Lung (tissue), 12 donors: ENCODE measurements around the gene KRTAP10-4. TPM values are rescaled to one million over a fixed set of nuclear protein-coding genes. Genes with fewer than 3 reads are reported as not detected.

Source experiments
- ATAC-seq: fragments of 200-7000 bp; cut with Tn5 transposase; one replicate; pipeline ENCODE4 v1.9.1; 2020; ENCODE audit warnings: moderate number of reproducible peaks; ENCODE audit not compliant: insufficient read depth, low FRiP score
- DNase-seq, 3 donors: peaks; one replicate each; pipeline ENCODE4 v3.0.0-alpha.2; 2013 to 2017
- H3K27ac ChIP-seq, 2 donors: one replicate each; pipeline ENCODE4 v1.5.1; 2013; ENCODE audit warnings: mild to moderate bottlenecking in 2 of 2, moderate library complexity in 2 of 2, control low read depth in 1 of 2, inconsistent platforms in 1 of 2, low read depth in 1 of 2, low read length in 1 of 2
- H3K27me3 ChIP-seq, 3 donors: one replicate each; pipeline ENCODE4 v1.5.1; 2013; ENCODE audit warnings: low read length in 2 of 3; ENCODE audit not compliant: control insufficient read depth in 3 of 3, insufficient read depth in 3 of 3
- H3K36me3 ChIP-seq, 4 donors: one replicate each; pipeline ENCODE4 v1.5.1; 2013; ENCODE audit warnings: low read length in 4 of 4, mild to moderate bottlenecking in 1 of 4, moderate library complexity in 1 of 4; ENCODE audit not compliant: control insufficient read depth in 4 of 4, insufficient read depth in 4 of 4
- H3K4me1 ChIP-seq, 5 donors: one replicate each; pipeline ENCODE4 v1.5.1; 2013; ENCODE audit warnings: low read length in 5 of 5, mild to moderate bottlenecking in 2 of 5, moderate library complexity in 1 of 5; ENCODE audit not compliant: control insufficient read depth in 5 of 5, insufficient read depth in 5 of 5
- H3K4me3 ChIP-seq: one replicate; pipeline ENCODE4 v1.5.1; 2013; ENCODE audit warnings: mild to moderate bottlenecking, control low read depth, moderate library complexity
- H3K9ac ChIP-seq, 2 donors: one replicate each; pipeline ENCODE4 v1.5.1; 2013; ENCODE audit warnings: low read length in 2 of 2, control low read depth in 1 of 2; ENCODE audit not compliant: insufficient read depth in 1 of 2
- H3K9me3 ChIP-seq, 4 donors: one replicate each; pipeline ENCODE4 v1.5.1; 2013; ENCODE audit warnings: low read length in 3 of 4, mild to moderate bottlenecking in 1 of 4, moderate library complexity in 1 of 4; ENCODE audit not compliant: control insufficient read depth in 4 of 4, insufficient read depth in 3 of 4
- WGBS, 2 donors: extraction: QIAGEN DNeasy Blood & Tissue Kit; methylation state at CpG; one replicate each; pipeline ENCODE4 v1.1.7; 2013; 5-methylcytosine and 5-hydroxymethylcytosine counted together
- polyA plus RNA-seq, 2 donors: library from polyadenylated mRNA; stranded (reverse); fragments of 200-250 nt; gene quantifications; one replicate each; pipeline ENCODE4 v1.2.1, GENCODE V29; 2013
- total RNA-seq, 2 donors: library from RNA; depleted of rRNA in 1 of 2; stranded (reverse); fragments of >200 nt in 1 of 2; gene quantifications; one replicate each; pipeline ENCODE4 v1.2.1, GENCODE V29; 2014 to 2021
- TF ChIP-seq, protein P1 (sequence below): IDR thresholded peaks from 2 replicates; pipeline ENCODE4 v1.5.1; 2012; ENCODE audit warnings: mild to moderate bottlenecking; ENCODE audit errors: control extremely low read depth, extremely low read depth
- donor health status: control.
- donor health status: control.
- donor health status: Bipolar disorder and iron deficiency.
- donor health status: healthy.
- donor health status: DM: yes; HTN: yes; CAD: no.

KRTAP10-4 gene
- total and polyA plus RNA-seq, 4 donors = not detected

DNA sequence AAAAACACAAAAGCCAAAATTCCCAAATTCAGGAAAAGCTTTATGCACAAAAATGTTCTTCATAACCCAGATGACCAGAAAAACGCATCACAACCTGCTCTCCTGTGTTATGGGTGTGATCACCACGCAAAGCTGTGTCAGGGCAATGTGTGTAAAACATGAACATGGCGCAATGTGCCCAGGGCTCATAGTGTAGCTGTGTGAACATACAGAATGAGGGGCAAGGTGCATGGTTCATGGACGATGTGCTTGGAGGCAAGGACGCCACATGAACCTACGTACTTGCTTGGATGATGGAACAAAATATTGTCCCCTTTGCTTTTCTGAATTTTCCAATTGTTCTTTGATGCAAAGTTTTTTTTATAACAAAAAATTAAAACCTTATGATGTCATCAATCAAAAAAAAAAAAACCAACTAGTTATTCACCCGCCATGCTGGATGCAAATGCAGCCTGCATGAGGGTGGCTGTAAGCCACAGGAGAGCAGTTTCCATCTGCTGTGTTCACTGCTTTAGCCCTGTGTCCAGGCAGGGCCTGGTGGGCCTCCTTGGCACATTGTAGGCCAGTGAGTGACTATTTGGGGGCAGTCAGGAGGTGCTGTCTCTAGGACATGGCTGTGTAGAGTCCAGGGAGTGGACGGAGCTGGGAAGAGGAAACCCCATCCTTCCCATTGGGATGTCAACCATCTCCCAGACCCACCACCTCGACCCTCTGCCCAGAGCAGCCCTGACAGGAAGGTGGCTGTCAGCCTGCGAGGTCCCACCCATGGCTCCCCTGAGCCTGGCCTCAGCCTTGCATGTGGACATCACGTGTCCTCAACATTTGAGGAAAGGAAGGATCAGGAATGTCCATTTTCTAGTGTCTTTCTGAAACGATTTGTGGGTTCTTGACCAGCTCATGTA is 47.2 kb upstream of the KRTAP10-4 start:
- no peaks in the 10 kb centered on the region for H3K4me1 ChIP-seq
- TF ChIP-seq, protein P1, sequence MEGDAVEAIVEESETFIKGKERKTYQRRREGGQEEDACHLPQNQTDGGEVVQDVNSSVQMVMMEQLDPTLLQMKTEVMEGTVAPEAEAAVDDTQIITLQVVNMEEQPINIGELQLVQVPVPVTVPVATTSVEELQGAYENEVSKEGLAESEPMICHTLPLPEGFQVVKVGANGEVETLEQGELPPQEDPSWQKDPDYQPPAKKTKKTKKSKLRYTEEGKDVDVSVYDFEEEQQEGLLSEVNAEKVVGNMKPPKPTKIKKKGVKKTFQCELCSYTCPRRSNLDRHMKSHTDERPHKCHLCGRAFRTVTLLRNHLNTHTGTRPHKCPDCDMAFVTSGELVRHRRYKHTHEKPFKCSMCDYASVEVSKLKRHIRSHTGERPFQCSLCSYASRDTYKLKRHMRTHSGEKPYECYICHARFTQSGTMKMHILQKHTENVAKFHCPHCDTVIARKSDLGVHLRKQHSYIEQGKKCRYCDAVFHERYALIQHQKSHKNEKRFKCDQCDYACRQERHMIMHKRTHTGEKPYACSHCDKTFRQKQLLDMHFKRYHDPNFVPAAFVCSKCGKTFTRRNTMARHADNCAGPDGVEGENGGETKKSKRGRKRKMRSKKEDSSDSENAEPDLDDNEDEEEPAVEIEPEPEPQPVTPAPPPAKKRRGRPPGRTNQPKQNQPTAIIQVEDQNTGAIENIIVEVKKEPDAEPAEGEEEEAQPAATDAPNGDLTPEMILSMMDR = no peak
- no peaks in the 10 kb centered on the region for H3K9me3 ChIP-seq
- ATAC-seq = no peak
- H3K27ac ChIP-seq = no peak overlapping the region
- H3K36me3 ChIP-seq = no peaks in the 10 kb centered on the region
- H3K27me3 ChIP-seq = no peaks in the 10 kb centered on the region
- no peak overlapping the region for H3K4me3 ChIP-seq
- no peak overlapping the region for H3K9ac ChIP-seq
- DNase-seq = no peak
- 87 to 92% methylated on average over 12 of the region's 12 CpGs for WGBS, 2 donors

DNA sequence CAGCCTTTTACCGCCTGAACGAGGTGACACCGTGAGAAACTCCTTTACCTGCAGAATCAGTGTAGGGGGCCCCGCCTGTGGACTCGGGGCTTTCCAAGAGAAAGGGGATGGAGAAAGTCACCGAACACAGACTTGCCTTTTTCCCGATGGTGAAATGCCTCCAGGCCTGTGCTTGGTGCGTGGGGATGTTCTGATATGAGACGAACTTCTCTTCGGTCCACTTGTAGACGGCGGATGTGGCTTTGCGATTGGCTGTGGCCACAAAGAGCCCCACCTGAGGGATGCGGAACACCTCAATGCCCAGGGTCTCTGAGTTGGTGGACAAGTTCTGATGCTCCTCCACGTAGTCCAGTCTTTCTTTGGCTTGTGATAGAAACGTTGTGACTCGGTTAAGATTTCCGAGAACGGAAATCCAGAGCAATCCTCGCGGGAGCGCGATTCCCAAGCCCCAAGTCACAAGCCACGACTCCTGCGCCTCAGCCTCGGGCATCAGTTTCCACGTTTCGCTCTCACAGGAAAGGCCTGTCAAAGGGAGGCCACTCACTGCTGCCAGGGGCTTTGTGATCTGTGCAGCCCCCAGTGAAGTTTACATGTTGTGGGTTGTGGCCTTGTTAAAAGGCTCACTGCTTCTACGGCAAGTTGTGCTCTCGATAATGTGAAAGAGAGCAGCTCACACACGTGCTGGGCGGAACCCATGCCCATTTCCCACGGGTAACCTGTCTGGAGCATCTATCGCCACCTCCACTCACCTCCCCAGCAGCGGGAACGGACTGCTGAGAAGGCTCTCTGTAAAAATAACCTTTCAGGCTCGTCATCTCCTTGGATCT is 46.2 kb upstream of the KRTAP10-4 start:
- Histone ChIP-seq H3K27ac (no peak overlapping the region), H3K9me3 (peaks cover 0 to 3% (median 0%) of the 10 kb centered on the region in 4 donors), H3K4me1 (no peaks in the 10 kb centered on the region), H3K9ac (no peak overlapping the region), H3K36me3 (no peaks in the 10 kb centered on the region), H3K4me3 (no peak overlapping the region), H3K27me3 (no peaks in the 10 kb centered on the region)
- DNase-seq (no peak), ATAC-seq (no peak)
- TF ChIP-seq, protein P1 = no peak
- whole genome bisulfite sequencing, 2 donors = 88% methylated on average over 37 of the region's 37 CpGs

DNA sequence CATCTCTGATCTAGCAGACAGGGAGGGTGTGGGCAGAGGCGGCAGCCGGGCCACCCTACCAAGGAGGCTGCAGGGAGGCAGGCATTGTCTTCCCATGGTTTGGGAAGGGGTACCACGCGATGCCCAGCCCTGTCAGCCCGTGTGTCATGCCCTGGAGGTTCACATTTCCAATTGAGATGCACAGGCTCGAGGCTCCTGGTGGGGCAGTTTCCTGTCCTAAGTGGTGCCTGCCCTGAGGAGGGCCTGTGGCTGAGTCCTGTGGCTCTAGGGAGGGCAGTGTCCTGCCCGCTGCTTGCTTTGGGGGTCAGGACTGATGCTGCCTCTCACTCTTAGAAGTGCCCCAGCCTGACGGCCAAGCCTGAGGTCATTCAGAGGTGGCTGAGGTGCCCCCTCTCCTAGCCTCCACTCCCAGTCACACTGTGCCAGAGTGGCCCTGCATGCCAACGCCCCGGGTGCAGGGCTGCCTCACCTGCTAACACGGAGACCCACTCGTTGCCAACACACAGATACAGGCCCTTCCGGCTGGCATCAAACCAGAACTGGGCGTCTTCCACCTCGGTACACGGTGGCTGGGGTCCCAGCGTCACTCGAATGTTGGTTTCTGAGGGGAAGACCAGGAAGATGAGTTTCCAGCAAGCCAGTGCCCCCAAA is 45.4 kb upstream of the KRTAP10-4 start:
- no peak overlapping the region for H3K4me3 ChIP-seq
- 84 to 88% methylated on average over 16 to 18 of the region's 18 CpGs for WGBS, 2 donors
- H3K9ac ChIP-seq = no peak overlapping the region
- H3K27me3 ChIP-seq = no peaks in the 10 kb centered on the region
- no peak overlapping the region for H3K27ac ChIP-seq
- no peaks in the 10 kb centered on the region for H3K36me3 ChIP-seq
- no peak for DNase-seq
- no peaks in the 10 kb centered on the region for H3K4me1 ChIP-seq
- peaks cover 0 to 3% (median 0%) of the 10 kb centered on the region in 4 donors for H3K9me3 ChIP-seq
- TF ChIP-seq, protein P1 = no peak
- ATAC-seq = no peak
